Breast epithelium (tissue), 3 donors: ENCODE results near the gene ADARB2.

ENCODE experiments used
- CTCF ChIP-seq, 3 donors: fragments of 450-650 bp; IDR thresholded peaks; one replicate each; pipeline ENCODE4 v1.5.1; 2016 to 2017; ENCODE audit warnings: antibody characterized with exemption in 3 of 3, mild to moderate bottlenecking in 3 of 3, moderate library complexity in 3 of 3
- POLR2A ChIP-seq: fragments of 450-650 bp; IDR thresholded peaks from one replicate; pipeline ENCODE4 v1.6.1; 2016; ENCODE audit warnings: antibody characterized with exemption, mild to moderate bottlenecking, moderate library complexity
- POLR2AphosphoS5 ChIP-seq, 3 donors: sonication (generic); formaldehyde crosslinking; IDR thresholded peaks; one replicate each; pipeline ENCODE4 v1.6.1; 2017; ENCODE audit warnings: antibody characterized with exemption in 3 of 3

- no peak for TF ChIP-seq CTCF (IDR thresholded peaks at IDR 0.05)
- TF ChIP-seq POLR2A = no peak
- TF ChIP-seq POLR2AphosphoS5 (IDR thresholded peaks at IDR 0.05) = peak in 1 of 3 donors; percentile 11
Observed at GRCh38 chr10:1454951-1455350, 282.4 kb downstream of the ADARB2 start.
